Astrocyte (in vitro differentiated cells and primary cell): ENCODE data around the gene SLX4. TPM values are rescaled to one million over a fixed set of nuclear protein-coding genes. Genes with fewer than 3 reads are reported as not detected.

Experiments used
- DNase-seq: peaks from one replicate; pipeline ENCODE4 v3.0.0-alpha.2; 2010; ENCODE audit warnings: low read depth
- FAIRE-seq: peaks from 2 replicates; lab custom pipeline; 2011; peaks lifted over from hg19 to GRCh38; lab: Jason Lieb, UNC
- H2AFZ ChIP-seq: 2 replicates; pipeline ENCODE4 v1.6.0; 2012; ENCODE audit warnings: low read depth, low read length, inconsistent platforms
- H3K27ac ChIP-seq: 2 replicates; pipeline ENCODE4 v1.5.1; 2011; ENCODE audit warnings: low read depth, low read length, inconsistent platforms
- H3K27me3 ChIP-seq: 2 replicates; pipeline ENCODE4 v1.6.0; 2011; ENCODE audit warnings: low read length, inconsistent platforms; ENCODE audit not compliant: insufficient read depth
- H3K36me3 ChIP-seq: 2 replicates; pipeline ENCODE4 v1.5.1; 2011; ENCODE audit warnings: low read length, inconsistent platforms; ENCODE audit not compliant: insufficient read depth
- H3K4me1 ChIP-seq: 2 replicates; pipeline ENCODE4 v1.5.1; 2011; ENCODE audit warnings: low read length, inconsistent platforms; ENCODE audit not compliant: insufficient read depth
- H3K4me2 ChIP-seq: 2 replicates; pipeline ENCODE4 v1.6.0; 2012; ENCODE audit warnings: low read length, inconsistent platforms
- H3K4me3 ChIP-seq: 2 replicates; pipeline ENCODE4 v1.5.1; 2011; ENCODE audit warnings: low read depth, mild to moderate bottlenecking, low read length, inconsistent platforms; ENCODE audit not compliant: insufficient read depth
- H3K79me2 ChIP-seq: 2 replicates; pipeline ENCODE4 v1.6.0; 2012; ENCODE audit warnings: mild to moderate bottlenecking, low read length, inconsistent platforms; ENCODE audit not compliant: insufficient read depth
- H3K9ac ChIP-seq: 2 replicates; pipeline ENCODE4 v1.6.0; 2012; ENCODE audit warnings: mild to moderate bottlenecking, low read length, inconsistent platforms
- H3K9me3 ChIP-seq: 2 replicates; pipeline ENCODE4 v1.5.1; 2012; ENCODE audit warnings: low read depth, mild to moderate bottlenecking, low read length, inconsistent platforms; ENCODE audit not compliant: insufficient read depth
- H4K20me1 ChIP-seq: 2 replicates; pipeline ENCODE4 v1.6.0; 2012; ENCODE audit warnings: low read length, inconsistent platforms; ENCODE audit not compliant: insufficient read depth
- H3K27ac Mint-ChIP-seq: one replicate; pipeline ENCODE4 v1.8.0; 2021; ENCODE audit warnings: mild to moderate bottlenecking, mixed read lengths; ENCODE audit not compliant: unreplicated experiment
- H3K27me3 Mint-ChIP-seq: one replicate; pipeline ENCODE4 v1.8.0; 2021; ENCODE audit warnings: low read depth, mixed read lengths; ENCODE audit not compliant: unreplicated experiment
- H3K36me3 Mint-ChIP-seq: one replicate; pipeline ENCODE4 v1.8.0; 2021; ENCODE audit warnings: low read depth, mixed read lengths; ENCODE audit not compliant: unreplicated experiment
- H3K4me1 Mint-ChIP-seq: one replicate; pipeline ENCODE4 v1.8.0; 2021; ENCODE audit warnings: low read depth, mixed read lengths; ENCODE audit not compliant: unreplicated experiment
- H3K4me3 Mint-ChIP-seq: one replicate; pipeline ENCODE4 v1.8.0; 2021; ENCODE audit warnings: mild to moderate bottlenecking, moderate library complexity, mixed read lengths; ENCODE audit not compliant: unreplicated experiment
- H3K9me3 Mint-ChIP-seq: one replicate; pipeline ENCODE4 v1.8.0; 2021; ENCODE audit warnings: mild to moderate bottlenecking, mixed read lengths; ENCODE audit not compliant: unreplicated experiment
- CTCF ChIP-seq: IDR thresholded peaks from 2 replicates; pipeline ENCODE4 v1.5.1; 2011; ENCODE audit warnings: low read depth, mild to moderate bottlenecking, inconsistent platforms, low read length, moderate library complexity; ENCODE audit not compliant: insufficient read depth
- EZH2 ChIP-seq: IDR thresholded peaks from 2 replicates; pipeline ENCODE4 v1.6.1; 2012; ENCODE audit warnings: mild to moderate bottlenecking, low read length, inconsistent platforms; ENCODE audit not compliant: insufficient read depth
- total RNA-seq: library from RNA; stranded (reverse); gene quantifications from 2 replicates; pipeline ENCODE4 v1.2.1, GENCODE V29; 2021

The SLX4 gene
- total RNA-seq, 1 donor from 2014 or later: 7.8 TPM

GRCh38 chr16:3638916-3639644 lies 27.7 kb upstream of the SLX4 start:
- Mint-ChIP-seq H3K9me3 (peaks cover 3% of the 10 kb centered on the region), H3K4me1 (peaks cover 26% of the 10 kb centered on the region), H3K36me3 (peaks cover 7% of the 10 kb centered on the region), H3K27me3 (no peaks in the 10 kb centered on the region), H3K4me3 (no peak overlapping the region), H3K27ac (no peak overlapping the region)
- Histone ChIP-seq H4K20me1 (peaks cover 24% of the 10 kb centered on the region), H2AFZ (no peak overlapping the region), H3K9me3 (no peaks in the 10 kb centered on the region), H3K79me2 (peaks cover 7% of the 10 kb centered on the region), H3K27ac (no peak overlapping the region), H3K4me3 (no peak overlapping the region), H3K4me1 (peaks cover 12% of the 10 kb centered on the region), H3K9ac (no peak overlapping the region), H3K4me2 (no peak overlapping the region), H3K36me3 (no peaks in the 10 kb centered on the region), H3K27me3 (no peaks in the 10 kb centered on the region)
- no peak for DNase-seq
- no peak for FAIRE-seq
- TF ChIP-seq CTCF: no peak
- TF ChIP-seq EZH2: no peak

- no peak for FAIRE-seq
- peaks cover 4% of the 10 kb centered on the region for H3K36me3 Mint-ChIP-seq
- H3K9me3 Mint-ChIP-seq: peaks cover 3% of the 10 kb centered on the region
- H3K27me3 Mint-ChIP-seq: no peaks in the 10 kb centered on the region
- Histone ChIP-seq H3K79me2 (peaks cover 7% of the 10 kb centered on the region), H3K27me3 (no peaks in the 10 kb centered on the region), H2AFZ (peak overlapping the region; percentile 50), H4K20me1 (peaks cover 21% of the 10 kb centered on the region), H3K4me3 (no peak overlapping the region), H3K27ac (no peak overlapping the region), H3K4me1 (peaks cover 2% of the 10 kb centered on the region), H3K9me3 (no peaks in the 10 kb centered on the region), H3K4me2 (no peak overlapping the region), H3K9ac (no peak overlapping the region), H3K36me3 (no peaks in the 10 kb centered on the region)
- TF ChIP-seq CTCF (no peak), EZH2 (no peak)
- peaks cover 16% of the 10 kb centered on the region for H3K4me1 Mint-ChIP-seq
- H3K27ac Mint-ChIP-seq: peak overlapping the region; percentile 90
- peak overlapping the region; percentile 34 for H3K4me3 Mint-ChIP-seq
- DNase-seq: no peak
Observed at GRCh38 chr16:3637371-3637923, 26.0 kb upstream of the SLX4 start.
